ENCODE results near the gene PLA2R1.

Gene PLA2R1

GRCh38 chr2:160055726-160056108, 6.7 kb downstream of the PLA2R1 start:
- Histone ChIP-seq H3K4me3 (ENCODE audit: low read length) (no peak overlapping the region), H3K4me1 (ENCODE audit: control insufficient read depth, low read length) (no peaks in the 10 kb centered on the region), H3F3A (ENCODE audit: control insufficient read depth, insufficient read depth) (no peaks in the 10 kb centered on the region), H3K27ac (ENCODE audit: low read depth, low read length) (no peak overlapping the region), H3K36me3 (ENCODE audit: control insufficient read depth, low read length) (no peaks in the 10 kb centered on the region), H3K9me2 (replicated peaks; ENCODE audit: control insufficient read depth, low read length) (no peaks in the 10 kb centered on the region), H3K79me2 (ENCODE audit: control insufficient read depth, low read length) (no peaks in the 10 kb centered on the region), H4K20me1 (ENCODE audit: control insufficient read depth, insufficient read depth, low read depth, low read length) (no peaks in the 10 kb centered on the region), H3K9me3 (ENCODE audit: control insufficient read depth, insufficient read depth, low read length) (no peaks in the 10 kb centered on the region), H3K4me2 (ENCODE audit: low read length) (no peak overlapping the region), H3K27me3 (ENCODE audit: control insufficient read depth, low read length) (peaks cover 11% of the 10 kb centered on the region)
- TF ChIP-seq CTCF (IDR thresholded peaks at IDR 0.05; ENCODE audit: low read depth, low read length, poor library complexity, severe bottlenecking), result no peak
- TF ChIP-seq EZH2phosphoT487 (IDR thresholded peaks at IDR 0.05; ENCODE audit: borderline replicate concordance, low read length), result no peak

GRCh38 chr2:160054984-160055725, 7.3 kb downstream of the PLA2R1 start:
- TF ChIP-seq CTCF (IDR thresholded peaks at IDR 0.05; ENCODE audit: low read depth, low read length, poor library complexity, severe bottlenecking) (no peak), EZH2phosphoT487 (IDR thresholded peaks at IDR 0.05; ENCODE audit: borderline replicate concordance, low read length) (no peak)
- Histone ChIP-seq H3K4me3 (ENCODE audit: low read length) (no peak overlapping the region), H3K9me3 (ENCODE audit: control insufficient read depth, insufficient read depth, low read length) (no peaks in the 10 kb centered on the region), H3K27me3 (ENCODE audit: control insufficient read depth, low read length) (peaks cover 11% of the 10 kb centered on the region), H3K79me2 (ENCODE audit: control insufficient read depth, low read length) (no peaks in the 10 kb centered on the region), H3K4me1 (ENCODE audit: control insufficient read depth, low read length) (no peaks in the 10 kb centered on the region), H3F3A (ENCODE audit: control insufficient read depth, insufficient read depth) (no peaks in the 10 kb centered on the region), H3K9me2 (replicated peaks; ENCODE audit: control insufficient read depth, low read length) (no peaks in the 10 kb centered on the region), H4K20me1 (ENCODE audit: control insufficient read depth, insufficient read depth, low read depth, low read length) (no peaks in the 10 kb centered on the region), H3K36me3 (ENCODE audit: control insufficient read depth, low read length) (no peaks in the 10 kb centered on the region), H3K27ac (ENCODE audit: low read depth, low read length) (no peak overlapping the region), H3K4me2 (ENCODE audit: low read length) (no peak overlapping the region)

- H3K79me2 ChIP-seq (ENCODE audit: control insufficient read depth, low read length), result no peaks in the 10 kb centered on the region
- no peak overlapping the region for H3K4me2 ChIP-seq (ENCODE audit: low read length)
- no peak overlapping the region for H3K27ac ChIP-seq (ENCODE audit: low read depth, low read length)
- no peaks in the 10 kb centered on the region for H3F3A ChIP-seq (ENCODE audit: control insufficient read depth, insufficient read depth)
- no peaks in the 10 kb centered on the region for H3K36me3 ChIP-seq (ENCODE audit: control insufficient read depth, low read length)
- no peaks in the 10 kb centered on the region for H3K9me3 ChIP-seq (ENCODE audit: control insufficient read depth, insufficient read depth, low read length)
- H3K4me1 ChIP-seq (ENCODE audit: control insufficient read depth, low read length), result no peaks in the 10 kb centered on the region
- H4K20me1 ChIP-seq (ENCODE audit: control insufficient read depth, insufficient read depth, low read depth, low read length), result no peaks in the 10 kb centered on the region
- H3K27me3 ChIP-seq (ENCODE audit: control insufficient read depth, low read length), result peaks cover 11% of the 10 kb centered on the region
- H3K4me3 ChIP-seq (ENCODE audit: low read length), result no peak overlapping the region
- H3K9me2 ChIP-seq (replicated peaks; ENCODE audit: control insufficient read depth, low read length), result no peaks in the 10 kb centered on the region
- TF ChIP-seq CTCF (IDR thresholded peaks at IDR 0.05; ENCODE audit: low read depth, low read length, poor library complexity, severe bottlenecking) (no peak), EZH2phosphoT487 (IDR thresholded peaks at IDR 0.05; ENCODE audit: borderline replicate concordance, low read length) (no peak)
Measured at GRCh38 chr2:160053946-160054345, 8.5 kb downstream of the PLA2R1 start.
